Parathyroid adenoma (tissue), 2 donors: ENCODE results near the gene KRTAP1-1.
"Not testable (repeated sequence)": the region's sequence is repeated elsewhere in the genome, so short reads cannot be mapped to it uniquely, and the experiment has no call there.

ENCODE experiments used
- H2AFZ ChIP-seq: fragments of 300-600 bp; sonication (generic); one replicate; pipeline ENCODE4 v1.7.0; 2017; ENCODE audit warnings: antibody characterized with exemption, mild to moderate bottlenecking
- H3K27ac ChIP-seq: fragments of 300-600 bp; sonication (generic); one replicate; pipeline ENCODE4 v1.7.0; 2017
- H3K27me3 ChIP-seq: fragments of 300-600 bp; sonication (generic); one replicate; pipeline ENCODE4 v1.7.0; 2017; ENCODE audit warnings: low read length; ENCODE audit not compliant: control insufficient read depth, insufficient read depth
- H3K36me3 ChIP-seq: fragments of 300-600 bp; sonication (generic); one replicate; pipeline ENCODE4 v1.7.0; 2017; ENCODE audit warnings: low read length; ENCODE audit not compliant: control insufficient read depth, insufficient read depth
- H3K4me1 ChIP-seq: fragments of 300-600 bp; sonication (generic); one replicate; pipeline ENCODE4 v1.7.0; 2017; ENCODE audit warnings: control low read depth
- H3K4me2 ChIP-seq: fragments of 300-600 bp; sonication (generic); one replicate; pipeline ENCODE4 v1.7.0; 2017; ENCODE audit warnings: low read length
- H3K4me3 ChIP-seq: fragments of 300-600 bp; sonication (generic); one replicate; pipeline ENCODE4 v1.7.0; 2017; ENCODE audit warnings: low read depth, low read length
- H3K79me2 ChIP-seq: fragments of 300-600 bp; sonication (generic); one replicate; pipeline ENCODE4 v1.7.0; 2017; ENCODE audit warnings: control low read depth
- H3K9ac ChIP-seq: fragments of 300-600 bp; sonication (generic); one replicate; pipeline ENCODE4 v1.7.0; 2017; ENCODE audit warnings: mild to moderate bottlenecking
- H3K9me3 ChIP-seq: fragments of 300-600 bp; sonication (generic); one replicate; pipeline ENCODE4 v1.7.0; 2017; ENCODE audit warnings: low read length; ENCODE audit not compliant: control insufficient read depth
- TF ChIP-seq, protein P1 (sequence below): fragments of 300-600 bp; sonication (generic); IDR thresholded peaks from one replicate; pipeline ENCODE4 v1.7.0; 2017; ENCODE audit warnings: antibody characterized with exemption, mild to moderate bottlenecking
- donor health status: primary hyperparathyroidism.

KRTAP1-1 gene

DNA sequence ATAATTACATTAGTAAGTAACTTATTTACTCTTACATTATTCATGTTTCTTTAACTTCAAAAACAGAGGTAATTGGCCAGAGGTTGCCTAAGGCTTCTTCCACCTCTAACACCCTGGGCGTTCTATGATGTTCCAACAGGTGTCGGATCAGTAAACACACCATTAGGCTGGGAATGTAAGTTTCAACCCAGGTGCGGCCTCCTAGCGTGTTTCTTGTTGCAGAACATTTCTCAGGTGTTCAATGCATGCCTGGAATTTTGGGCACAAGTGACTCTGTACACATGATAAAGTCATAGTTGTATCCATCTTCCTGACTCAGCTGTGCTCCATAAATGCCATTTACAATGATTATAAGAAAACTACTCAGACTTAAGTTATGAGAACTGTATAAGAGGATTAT, 12.8 kb upstream of the KRTAP1-1 start:
- H3K9me3 ChIP-seq, result no peaks in the 10 kb centered on the region
- peaks cover 2% of the 10 kb centered on the region for H3K27me3 ChIP-seq
- H2AFZ ChIP-seq, result no peak overlapping the region
- H3K79me2 ChIP-seq, result no peaks in the 10 kb centered on the region
- no peaks in the 10 kb centered on the region for H3K4me1 ChIP-seq
- TF ChIP-seq, protein P1, sequence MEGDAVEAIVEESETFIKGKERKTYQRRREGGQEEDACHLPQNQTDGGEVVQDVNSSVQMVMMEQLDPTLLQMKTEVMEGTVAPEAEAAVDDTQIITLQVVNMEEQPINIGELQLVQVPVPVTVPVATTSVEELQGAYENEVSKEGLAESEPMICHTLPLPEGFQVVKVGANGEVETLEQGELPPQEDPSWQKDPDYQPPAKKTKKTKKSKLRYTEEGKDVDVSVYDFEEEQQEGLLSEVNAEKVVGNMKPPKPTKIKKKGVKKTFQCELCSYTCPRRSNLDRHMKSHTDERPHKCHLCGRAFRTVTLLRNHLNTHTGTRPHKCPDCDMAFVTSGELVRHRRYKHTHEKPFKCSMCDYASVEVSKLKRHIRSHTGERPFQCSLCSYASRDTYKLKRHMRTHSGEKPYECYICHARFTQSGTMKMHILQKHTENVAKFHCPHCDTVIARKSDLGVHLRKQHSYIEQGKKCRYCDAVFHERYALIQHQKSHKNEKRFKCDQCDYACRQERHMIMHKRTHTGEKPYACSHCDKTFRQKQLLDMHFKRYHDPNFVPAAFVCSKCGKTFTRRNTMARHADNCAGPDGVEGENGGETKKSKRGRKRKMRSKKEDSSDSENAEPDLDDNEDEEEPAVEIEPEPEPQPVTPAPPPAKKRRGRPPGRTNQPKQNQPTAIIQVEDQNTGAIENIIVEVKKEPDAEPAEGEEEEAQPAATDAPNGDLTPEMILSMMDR, result no peak
- no peaks in the 10 kb centered on the region for H3K36me3 ChIP-seq
- no peak overlapping the region for H3K27ac ChIP-seq
- H3K9ac ChIP-seq, result no peak overlapping the region
- H3K4me2 ChIP-seq, result no peak overlapping the region
- H3K4me3 ChIP-seq, result no peak overlapping the region

DNA sequence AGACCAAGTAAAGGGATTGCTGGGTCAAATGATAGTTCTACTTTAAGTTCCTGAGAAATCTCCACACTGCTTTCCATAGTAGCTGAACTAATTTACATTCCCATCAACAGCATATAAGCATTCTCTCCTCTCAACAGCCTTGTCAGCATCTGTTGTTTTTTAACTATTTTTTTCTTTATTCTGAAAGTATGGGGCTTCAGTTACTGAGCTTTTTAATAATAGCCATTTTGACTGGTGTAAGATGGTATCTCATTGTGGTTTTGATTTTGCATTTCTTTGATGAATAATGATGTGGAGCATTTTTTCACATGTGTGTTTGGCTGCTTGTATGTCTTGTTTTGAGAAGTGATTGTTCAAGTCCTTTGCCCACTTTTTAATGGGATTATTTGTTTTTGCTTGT, 11.3 kb upstream of the KRTAP1-1 start:
- no peaks in the 10 kb centered on the region for H3K9me3 ChIP-seq
- H3K9ac ChIP-seq, result no peak overlapping the region
- no peaks in the 10 kb centered on the region for H3K79me2 ChIP-seq
- H3K36me3 ChIP-seq, result no peaks in the 10 kb centered on the region
- TF ChIP-seq, protein P1, result no peak
- H3K27me3 ChIP-seq, result peaks cover 4% of the 10 kb centered on the region
- no peaks in the 10 kb centered on the region for H3K4me1 ChIP-seq
- no peak overlapping the region for H2AFZ ChIP-seq
- no peak overlapping the region for H3K4me2 ChIP-seq
- H3K4me3 ChIP-seq, result no peak overlapping the region
- H3K27ac ChIP-seq, result no peak overlapping the region

DNA sequence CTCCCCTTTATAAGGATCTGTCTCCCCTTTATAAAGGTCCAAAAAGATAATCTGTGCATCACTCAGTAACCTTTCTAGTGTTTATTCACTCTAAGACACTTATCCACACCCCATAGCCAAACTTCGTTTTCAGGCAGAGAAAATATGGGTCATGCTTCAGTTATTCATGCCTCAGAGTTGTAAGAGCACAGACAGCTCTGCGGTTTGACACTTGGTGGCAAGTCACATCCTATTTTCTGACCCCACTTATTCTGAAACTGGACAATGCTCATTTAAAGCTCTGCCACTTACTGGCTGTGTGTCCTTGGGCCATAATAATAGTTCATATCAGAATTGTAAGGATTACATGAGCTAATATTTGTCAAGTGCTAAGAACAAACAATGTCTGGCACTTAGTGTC, 7.9 kb upstream of the KRTAP1-1 start:
- no peak overlapping the region for H3K4me3 ChIP-seq
- H3K79me2 ChIP-seq, result no peaks in the 10 kb centered on the region
- H3K4me2 ChIP-seq, result no peak overlapping the region
- H3K36me3 ChIP-seq, result no peaks in the 10 kb centered on the region
- H3K9me3 ChIP-seq, result no peaks in the 10 kb centered on the region
- H3K27me3 ChIP-seq, result peaks cover 4% of the 10 kb centered on the region
- H3K9ac ChIP-seq, result no peak overlapping the region
- TF ChIP-seq, protein P1, result no peak
- no peaks in the 10 kb centered on the region for H3K4me1 ChIP-seq
- H2AFZ ChIP-seq, result no peak overlapping the region
- H3K27ac ChIP-seq, result no peak overlapping the region

DNA sequence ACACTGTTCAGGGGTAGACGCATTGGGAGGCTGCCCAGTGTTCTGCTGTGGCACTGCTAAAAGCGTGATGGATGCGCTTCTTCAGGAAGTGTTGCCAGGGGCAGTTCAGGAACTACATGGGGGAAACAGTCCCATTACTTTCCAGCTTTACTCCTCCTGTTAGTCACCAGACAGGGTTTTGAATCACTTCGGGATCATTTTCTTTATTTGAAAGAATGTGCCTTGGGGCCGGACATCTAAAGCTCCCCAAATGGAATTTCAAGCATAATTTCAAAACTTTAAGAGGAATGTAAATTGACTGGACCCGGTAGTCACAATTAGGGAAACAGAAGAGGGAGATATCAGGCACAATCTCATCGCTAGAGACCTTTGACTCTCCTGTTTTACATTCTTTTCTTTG, 7.2 kb upstream of the KRTAP1-1 start:
- no peak overlapping the region for H3K9ac ChIP-seq
- H3K9me3 ChIP-seq, result no peaks in the 10 kb centered on the region
- no peak overlapping the region for H2AFZ ChIP-seq
- H3K4me1 ChIP-seq, result no peaks in the 10 kb centered on the region
- no peak overlapping the region for H3K4me2 ChIP-seq
- H3K79me2 ChIP-seq, result no peaks in the 10 kb centered on the region
- H3K36me3 ChIP-seq, result no peaks in the 10 kb centered on the region
- TF ChIP-seq, protein P1, result no peak
- H3K27me3 ChIP-seq, result peaks cover 4% of the 10 kb centered on the region
- no peak overlapping the region for H3K4me3 ChIP-seq
- H3K27ac ChIP-seq, result no peak overlapping the region

DNA sequence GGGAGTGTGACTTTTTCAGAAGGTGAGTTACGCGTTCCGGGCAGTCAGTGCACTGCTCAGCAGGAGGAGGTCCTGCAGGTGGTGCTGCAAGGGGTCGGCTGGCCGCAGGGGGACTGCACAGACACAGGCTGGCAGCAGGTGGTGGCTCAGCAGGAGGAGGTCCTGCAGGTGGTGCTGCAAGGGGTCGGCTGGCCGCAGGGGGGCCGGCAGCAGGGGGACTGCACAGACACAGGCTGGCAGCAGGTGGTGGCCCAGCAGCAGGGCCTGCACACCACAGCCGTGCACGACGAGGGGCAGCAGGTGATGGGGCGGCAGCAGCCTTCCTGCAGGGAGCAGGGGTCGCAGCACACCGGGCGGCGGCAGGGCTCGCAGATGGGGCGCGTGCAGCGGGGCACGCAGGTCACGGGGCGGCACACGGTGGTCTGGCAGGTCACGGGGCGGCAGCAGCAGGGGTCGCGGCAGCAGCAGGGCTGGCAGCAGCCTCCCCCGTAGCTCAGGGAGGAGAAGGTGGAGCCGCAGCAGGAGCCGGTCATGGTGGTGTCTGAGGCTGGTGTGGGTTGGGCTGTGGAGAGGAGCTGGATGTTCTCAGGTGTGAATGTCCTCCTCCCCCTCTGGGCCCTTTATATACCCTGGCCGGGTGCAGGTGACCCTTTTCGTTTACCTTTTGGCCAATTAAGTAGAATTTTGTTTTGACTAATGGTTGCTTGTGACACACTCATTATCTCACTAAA, 5.7 kb upstream of the KRTAP1-1 start, which contains the start of gene KRTAP2-1:
TSS of gene KRTAP2-1 (minus strand) at position 582 of the 731 bp plus-strand sequence. CDS start at position 533, 49 bp downstream.
- not testable (repeated sequence) for H3K4me3 ChIP-seq, H3K9me3 ChIP-seq, H3K36me3 ChIP-seq, H3K27ac ChIP-seq, H3K4me1 ChIP-seq, H3K4me2 ChIP-seq, H3K79me2 ChIP-seq, H3K9ac ChIP-seq, H2AFZ ChIP-seq, H3K27me3 ChIP-seq
